ENCODE data around the gene PLGRKT. TPM values are rescaled to one million over a fixed set of nuclear protein-coding genes. Genes with fewer than 3 reads are reported as not detected.

The PLGRKT gene
- total and polyA plus RNA-seq, 9 donors, result 2.9 to 35.8 (median 13.3) TPM

- intact Hi-C loops (cut with DNase I), result loop anchor here in 1 of 4 donors (10.0 kb wide), 1 partner anchor 666 kb away; no protein-coding TSS in a partner anchor
- Histone ChIP-seq H3K4me1 (ENCODE audit: insufficient read depth) (no peaks in the 10 kb centered on the region), H3K9me3 (no peaks in the 10 kb centered on the region), H3K4me3 (no peak overlapping the region), H3K27me3 (no peaks in the 10 kb centered on the region), H3K36me3 (no peaks in the 10 kb centered on the region), H3K27ac (no peak overlapping the region)
- no peak for TF ChIP-seq EP300 (IDR thresholded peaks at IDR 0.05)
- no peak for TF ChIP-seq POLR2A (IDR thresholded peaks at IDR 0.05)
- no peak for TF ChIP-seq CTCF (IDR thresholded peaks at IDR 0.05)
- DNase-seq, result no peak
- 87 to 90% (median 90%) methylated on average over 2 of the region's 2 CpGs for WGBS, 3 donors
Measured at GRCh38 chr9:5421163-5421562, 16.6 kb downstream of the PLGRKT start.

- H3K4me1 ChIP-seq (ENCODE audit: insufficient read depth), result no peaks in the 10 kb centered on the region
- TF ChIP-seq POLR2A (IDR thresholded peaks at IDR 0.05) (no peak), EP300 (IDR thresholded peaks at IDR 0.05) (no peak), CTCF (IDR thresholded peaks at IDR 0.05) (no peak)
- intact Hi-C loops (cut with DNase I), result loop anchor here in 1 of 4 donors (10.0 kb wide), 1 partner anchor 665 kb away; no protein-coding TSS in a partner anchor
- H3K27me3 ChIP-seq, result no peaks in the 10 kb centered on the region
- H3K27ac ChIP-seq, result no peak overlapping the region
- H3K9me3 ChIP-seq, result no peaks in the 10 kb centered on the region
- H3K36me3 ChIP-seq, result no peaks in the 10 kb centered on the region
- no peak overlapping the region for H3K4me3 ChIP-seq
- DNase-seq, result no peak
Measured at GRCh38 chr9:5419987-5420386, 17.7 kb downstream of the PLGRKT start.

- H3K27ac ChIP-seq, result no peak overlapping the region
- no peak for TF ChIP-seq CTCF (IDR thresholded peaks at IDR 0.05)
- no peak for TF ChIP-seq EP300 (IDR thresholded peaks at IDR 0.05)
- no peak for TF ChIP-seq POLR2A (IDR thresholded peaks at IDR 0.05)
- intact Hi-C loops (cut with DNase I), result no loop called here
- 93 to 98% (median 95%) methylated on average over 20 of the region's 20 CpGs for WGBS, 3 donors
- DNase-seq, result no peak
- no peaks in the 10 kb centered on the region for H3K36me3 ChIP-seq
- H3K27me3 ChIP-seq, result no peaks in the 10 kb centered on the region
- H3K9me3 ChIP-seq, result no peaks in the 10 kb centered on the region
- H3K4me3 ChIP-seq, result no peak overlapping the region
- no peaks in the 10 kb centered on the region for H3K4me1 ChIP-seq (ENCODE audit: insufficient read depth)
Measured at GRCh38 chr9:5418481-5418880, 19.2 kb downstream of the PLGRKT start.

GRCh38 chr9:5416953-5417352 lies 20.8 kb downstream of the PLGRKT start:
- no peak for TF ChIP-seq CTCF (IDR thresholded peaks at IDR 0.05)
- no peak for TF ChIP-seq POLR2A (IDR thresholded peaks at IDR 0.05)
- no peak for TF ChIP-seq EP300 (IDR thresholded peaks at IDR 0.05)
- 68 to 75% (median 72%) methylated on average over 3 of the region's 3 CpGs for WGBS, 3 donors
- Histone ChIP-seq H3K27me3 (no peaks in the 10 kb centered on the region), H3K9me3 (no peaks in the 10 kb centered on the region), H3K36me3 (no peaks in the 10 kb centered on the region), H3K27ac (no peak overlapping the region), H3K4me3 (no peak overlapping the region), H3K4me1 (ENCODE audit: insufficient read depth) (no peaks in the 10 kb centered on the region)
- intact Hi-C loops (cut with DNase I), result no loop called here
- DNase-seq, result no peak
